Endometrial microvascular endothelial cells (primary cell): ENCODE measurements around the gene CNIH3. TPM values are rescaled to one million over a fixed set of nuclear protein-coding genes. Genes with fewer than 3 reads are reported as not detected.

ENCODE experiments used
- in situ Hi-C: cut with HindIII; loops from 2 replicates; pipeline ENCODE4 v1.10.0; 2017; ENCODE audit warnings: low sequenced_read_pairs, low pct_unique_long_range_greater_than_20kb; ENCODE audit errors: inconsistent ontology term
- total RNA-seq: library from RNA; depleted of rRNA; stranded (reverse); fragments of >200 nt; gene quantifications from one replicate; pipeline ENCODE4 v1.2.3, GENCODE V29; 2015; ENCODE audit errors: inconsistent ontology term

CNIH3 gene
- total RNA-seq, 1 donor from 2014 or later, result 1.5 TPM

- in situ Hi-C loops, result no loop called here
Observed at GRCh38 chr1:224731633-224732032, 115.5 kb downstream of the CNIH3 start.

GRCh38 chr1:224732377-224733026 lies 116.4 kb downstream of the CNIH3 start:
- in situ Hi-C loops, result no loop called here

GRCh38 chr1:224733027-224733911 lies 117.2 kb downstream of the CNIH3 start:
- in situ Hi-C loops, result no loop called here

GRCh38 chr1:224734261-224734935 lies 118.3 kb downstream of the CNIH3 start:
- in situ Hi-C loops, result no loop called here

DNA sequence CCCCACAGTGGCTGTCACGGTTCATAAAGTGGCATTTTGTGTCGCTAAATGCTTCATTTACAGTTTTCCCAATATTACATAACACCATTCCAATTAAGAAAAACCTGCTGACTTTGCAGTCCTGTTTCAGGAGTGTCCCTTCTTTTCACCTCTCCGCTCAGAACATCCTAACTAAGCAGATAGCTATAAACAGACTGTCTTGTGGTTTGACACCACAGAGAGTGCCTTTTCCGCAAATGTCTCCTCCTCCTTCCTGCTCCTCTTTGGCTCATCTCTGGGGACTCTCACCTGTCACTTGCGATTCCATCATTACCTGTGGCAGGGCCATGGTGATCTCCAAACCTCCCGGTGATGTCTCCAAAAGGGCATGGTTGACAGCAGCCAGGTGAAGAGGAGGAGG lies 119.0 kb downstream of the CNIH3 start:
- in situ Hi-C loops, result no loop called here

- in situ Hi-C loops, result no loop called here
Observed at GRCh38 chr1:224736619-224737352, 120.7 kb downstream of the CNIH3 start.

- in situ Hi-C loops, result no loop called here
Observed at GRCh38 chr1:224737353-224737727, 121.2 kb downstream of the CNIH3 start.

DNA sequence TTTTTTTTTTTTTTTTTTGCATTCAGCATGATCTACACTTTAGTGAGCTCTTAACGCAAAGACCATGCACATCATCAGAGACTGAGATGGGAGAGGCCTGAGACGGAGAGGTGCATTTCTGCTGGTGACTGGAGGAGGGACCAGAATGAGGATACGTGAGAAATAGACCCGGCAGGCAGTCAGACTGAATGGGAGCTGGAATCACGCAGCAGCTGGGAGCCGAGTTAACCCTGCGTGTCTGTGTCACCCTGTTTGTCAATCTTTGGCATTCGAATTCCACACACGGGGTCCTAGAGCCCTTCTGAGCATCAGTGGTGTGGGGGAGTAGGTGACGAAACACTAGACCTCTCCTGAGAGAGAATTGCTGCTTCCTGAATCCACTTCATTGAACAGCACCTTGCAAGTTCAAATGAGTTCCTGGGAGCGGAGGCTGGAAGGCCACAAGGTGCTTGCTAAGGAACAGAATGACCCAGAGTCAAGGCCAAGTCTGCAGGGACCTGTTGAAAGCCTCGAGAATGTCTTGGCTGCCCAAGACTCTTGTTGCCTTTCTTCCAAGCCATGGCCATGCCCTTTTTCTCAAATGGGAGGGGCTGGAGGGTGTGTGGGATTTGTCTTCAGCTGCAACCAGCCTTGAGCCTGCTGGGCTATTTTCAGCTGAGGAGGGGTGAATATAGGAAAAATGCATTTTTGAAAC lies 123.3 kb downstream of the CNIH3 start:
- in situ Hi-C loops, result no loop called here

GRCh38 chr1:224739997-224740684 lies 124.0 kb downstream of the CNIH3 start:
- in situ Hi-C loops, result no loop called here

DNA sequence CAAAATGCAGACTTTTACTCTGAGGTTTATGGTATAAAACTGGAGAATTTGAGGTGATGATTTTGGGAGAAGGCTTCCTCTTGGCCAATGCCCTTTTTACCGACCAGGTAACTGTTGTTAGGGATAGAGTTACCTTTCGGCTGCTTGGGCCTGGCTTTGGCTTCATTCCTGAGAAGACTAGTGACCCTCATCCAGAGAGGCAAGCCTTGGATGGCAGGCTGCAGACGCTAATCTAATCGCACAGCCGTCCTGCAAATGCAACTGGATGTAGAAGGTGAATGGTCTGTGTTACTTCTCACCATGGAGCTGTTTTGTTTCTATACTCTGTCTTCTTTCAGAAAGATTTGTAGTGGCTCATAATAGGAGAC lies 124.6 kb downstream of the CNIH3 start:
- in situ Hi-C loops, result no loop called here

GRCh38 chr1:224742349-224742748 lies 126.2 kb downstream of the CNIH3 start:
- in situ Hi-C loops, result no loop called here

GRCh38 chr1:224743608-224744164 lies 127.6 kb downstream of the CNIH3 start:
- in situ Hi-C loops, result no loop called here

- in situ Hi-C loops, result no loop called here
Observed at GRCh38 chr1:224744521-224744920, 128.4 kb downstream of the CNIH3 start.

GRCh38 chr1:224745394-224745793 lies 129.3 kb downstream of the CNIH3 start:
- in situ Hi-C loops, result no loop called here

- in situ Hi-C loops, result no loop called here
Observed at GRCh38 chr1:224745924-224746323, 129.8 kb downstream of the CNIH3 start.

- in situ Hi-C loops, result no loop called here
Observed at GRCh38 chr1:224747578-224747977, 131.5 kb downstream of the CNIH3 start.

GRCh38 chr1:224749916-224750315 lies 133.8 kb downstream of the CNIH3 start:
- in situ Hi-C loops, result no loop called here
